ENCODE results near the gene XYLT1.

GRCh38 chr16:17246268-17246885 is 224.4 kb downstream of the XYLT1 start:
- TF ChIP-seq, protein P1, sequence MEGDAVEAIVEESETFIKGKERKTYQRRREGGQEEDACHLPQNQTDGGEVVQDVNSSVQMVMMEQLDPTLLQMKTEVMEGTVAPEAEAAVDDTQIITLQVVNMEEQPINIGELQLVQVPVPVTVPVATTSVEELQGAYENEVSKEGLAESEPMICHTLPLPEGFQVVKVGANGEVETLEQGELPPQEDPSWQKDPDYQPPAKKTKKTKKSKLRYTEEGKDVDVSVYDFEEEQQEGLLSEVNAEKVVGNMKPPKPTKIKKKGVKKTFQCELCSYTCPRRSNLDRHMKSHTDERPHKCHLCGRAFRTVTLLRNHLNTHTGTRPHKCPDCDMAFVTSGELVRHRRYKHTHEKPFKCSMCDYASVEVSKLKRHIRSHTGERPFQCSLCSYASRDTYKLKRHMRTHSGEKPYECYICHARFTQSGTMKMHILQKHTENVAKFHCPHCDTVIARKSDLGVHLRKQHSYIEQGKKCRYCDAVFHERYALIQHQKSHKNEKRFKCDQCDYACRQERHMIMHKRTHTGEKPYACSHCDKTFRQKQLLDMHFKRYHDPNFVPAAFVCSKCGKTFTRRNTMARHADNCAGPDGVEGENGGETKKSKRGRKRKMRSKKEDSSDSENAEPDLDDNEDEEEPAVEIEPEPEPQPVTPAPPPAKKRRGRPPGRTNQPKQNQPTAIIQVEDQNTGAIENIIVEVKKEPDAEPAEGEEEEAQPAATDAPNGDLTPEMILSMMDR (IDR thresholded peaks at IDR 0.05), result no peak
- TF ChIP-seq POLR2A (IDR thresholded peaks at IDR 0.05), result no peak
